MCF 10A (cell line): ENCODE data around the gene GPD1L. TPM values are rescaled to one million over a fixed set of nuclear protein-coding genes. Genes with fewer than 3 reads are reported as not detected.
A peak's percentile ranks its signal among the peaks of the same experiment; 100 is the strongest.

Experiments
- BruUV-seq: library from RNA; stranded (reverse); fragments of 400-500 nt; replicated peaks from 2 replicates; lab custom pipeline; 2021; lab: Mats Ljungman, UMichigan
- CTCF ChIA-PET: fragments of 300-600 bp; sonication (Branson Sonifier 250); formaldehyde crosslinking; extraction: SDS; loops from one replicate; lab custom pipeline; 2021; ENCODE audit warnings: antibody characterized with exemption, inconsistent platforms; lab: Yijun Ruan, JAX
- POLR2A ChIA-PET: fragments of 300-600, 350-650 bp; sonication (Branson Sonifier 250); formaldehyde crosslinking; extraction: SDS; loops from one replicate; lab custom pipeline; 2020; ENCODE audit warnings: antibody characterized with exemption, inconsistent platforms; lab: Yijun Ruan, JAX
- DNase-seq: peaks from one replicate; pipeline ENCODE4 v3.0.0-alpha.2; 2018; ENCODE audit not compliant: unreplicated experiment
- H3K27ac Mint-ChIP-seq: one replicate; pipeline ENCODE4 v1.8.0; 2022; ENCODE audit warnings: mild to moderate bottlenecking, low read depth, mixed read lengths; ENCODE audit not compliant: unreplicated experiment
- H3K27me3 Mint-ChIP-seq: one replicate; pipeline ENCODE4 v1.8.0; 2022; ENCODE audit warnings: mixed read lengths; ENCODE audit not compliant: insufficient read depth, unreplicated experiment
- H3K36me3 Mint-ChIP-seq: one replicate; pipeline ENCODE4 v1.8.0; 2022; ENCODE audit warnings: mild to moderate bottlenecking, moderate library complexity, mixed read lengths; ENCODE audit not compliant: insufficient read depth, unreplicated experiment
- H3K4me1 Mint-ChIP-seq: one replicate; pipeline ENCODE4 v1.8.0; 2022; ENCODE audit warnings: mixed read lengths; ENCODE audit not compliant: insufficient read depth, unreplicated experiment
- H3K4me3 Mint-ChIP-seq: one replicate; pipeline ENCODE4 v1.8.0; 2022; ENCODE audit warnings: mild to moderate bottlenecking, moderate library complexity, mixed read lengths; ENCODE audit not compliant: unreplicated experiment
- H3K9me3 Mint-ChIP-seq: one replicate; pipeline ENCODE4 v1.8.0; 2022; ENCODE audit warnings: mixed read lengths; ENCODE audit not compliant: unreplicated experiment
- CTCF ChIP-seq: fragments of 200-600 bp; IDR thresholded peaks from one replicate; pipeline ENCODE4 v1.8.0; 2022; ENCODE audit warnings: antibody characterized with exemption, mild to moderate bottlenecking; ENCODE audit not compliant: unreplicated experiment
- intact Hi-C: fragments of 100-400 bp; cut with micrococcal nuclease; formaldehyde crosslinking; loops from 2 replicates; pipeline ENCODE4 v1.14.1; 2022
- total RNA-seq: library from RNA; stranded (reverse); gene quantifications from 2 replicates; pipeline ENCODE4 v1.2.3, GENCODE V29; 2022

Gene GPD1L
- total RNA-seq, 1 experiment from 2014 or later: 9.7 TPM

GRCh38 chr3:32076566-32076965, 29.9 kb upstream of the GPD1L start:
- BruUV-seq: no TSS peak
- ChIA-PET POLR2A (no interaction called here), CTCF (no interaction called here)
- peak; percentile 57 for DNase-seq
- TF ChIP-seq CTCF: no peak
- Mint-ChIP-seq H3K27me3 (peaks cover 2% of the 10 kb centered on the region), H3K9me3 (no peaks in the 10 kb centered on the region), H3K4me1 (no peaks in the 10 kb centered on the region), H3K4me3 (no peak overlapping the region), H3K36me3 (no peaks in the 10 kb centered on the region), H3K27ac (no peak overlapping the region)
- intact Hi-C loops: no loop called here

GRCh38 chr3:32077260-32078084, 28.9 kb upstream of the GPD1L start:
- Mint-ChIP-seq H3K27me3 (peaks cover 11% of the 10 kb centered on the region), H3K4me3 (no peak overlapping the region), H3K36me3 (no peaks in the 10 kb centered on the region), H3K9me3 (no peaks in the 10 kb centered on the region), H3K4me1 (no peaks in the 10 kb centered on the region), H3K27ac (no peak overlapping the region)
- no TSS peak for BruUV-seq
- POLR2A ChIA-PET: no interaction called here
- CTCF ChIA-PET: no interaction called here
- no peak for DNase-seq
- intact Hi-C loops: no loop called here
- no peak for TF ChIP-seq CTCF

GRCh38 chr3:32078085-32078634, 28.3 kb upstream of the GPD1L start:
- intact Hi-C loops: no loop called here
- CTCF ChIA-PET: no interaction called here
- no peaks in the 10 kb centered on the region for H3K36me3 Mint-ChIP-seq

More at GRCh38 chr3:32078085-32078634, 28.3 kb upstream of the GPD1L start:
- POLR2A ChIA-PET: no interaction called here
- no TSS peak for BruUV-seq
- Mint-ChIP-seq H3K27ac (no peak overlapping the region), H3K27me3 (peaks cover 14% of the 10 kb centered on the region), H3K4me1 (no peaks in the 10 kb centered on the region), H3K9me3 (no peaks in the 10 kb centered on the region), H3K4me3 (no peak overlapping the region)
- no peak for TF ChIP-seq CTCF
- DNase-seq: no peak
